Measurements from ENCODE around the gene AOPEP.

- no peak for TF ChIP-seq POLR2A (IDR thresholded peaks at IDR 0.05)
- TF ChIP-seq, protein P1, sequence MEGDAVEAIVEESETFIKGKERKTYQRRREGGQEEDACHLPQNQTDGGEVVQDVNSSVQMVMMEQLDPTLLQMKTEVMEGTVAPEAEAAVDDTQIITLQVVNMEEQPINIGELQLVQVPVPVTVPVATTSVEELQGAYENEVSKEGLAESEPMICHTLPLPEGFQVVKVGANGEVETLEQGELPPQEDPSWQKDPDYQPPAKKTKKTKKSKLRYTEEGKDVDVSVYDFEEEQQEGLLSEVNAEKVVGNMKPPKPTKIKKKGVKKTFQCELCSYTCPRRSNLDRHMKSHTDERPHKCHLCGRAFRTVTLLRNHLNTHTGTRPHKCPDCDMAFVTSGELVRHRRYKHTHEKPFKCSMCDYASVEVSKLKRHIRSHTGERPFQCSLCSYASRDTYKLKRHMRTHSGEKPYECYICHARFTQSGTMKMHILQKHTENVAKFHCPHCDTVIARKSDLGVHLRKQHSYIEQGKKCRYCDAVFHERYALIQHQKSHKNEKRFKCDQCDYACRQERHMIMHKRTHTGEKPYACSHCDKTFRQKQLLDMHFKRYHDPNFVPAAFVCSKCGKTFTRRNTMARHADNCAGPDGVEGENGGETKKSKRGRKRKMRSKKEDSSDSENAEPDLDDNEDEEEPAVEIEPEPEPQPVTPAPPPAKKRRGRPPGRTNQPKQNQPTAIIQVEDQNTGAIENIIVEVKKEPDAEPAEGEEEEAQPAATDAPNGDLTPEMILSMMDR (IDR thresholded peaks at IDR 0.05) = no peak
These were observed 41.1 kb upstream of the AOPEP start for GRCh38 chr9:94685359-94685758.
